Right atrium auricular region (tissue), 2 donors: ENCODE results near the gene ZMIZ1. TPM values are rescaled to one million over a fixed set of nuclear protein-coding genes. Genes with fewer than 3 reads are reported as not detected.

Experiments
- DNase-seq: peaks from one replicate; pipeline ENCODE4 v3.0.0-alpha.2; 2019; ENCODE audit warnings: low spot score
- H3K27ac ChIP-seq, 2 donors: fragments of 200-600 bp; sonication (generic); 1 replicate in 1 of 2; 2 replicates in 1 of 2; pipeline ENCODE4 v1.5.1; 2016 to 2019
- H3K27me3 ChIP-seq, 2 donors: fragments of 200-600 bp; sonication (generic); one replicate each; pipeline versions ENCODE4 v1.5.1 to v1.6.0; 2017 to 2019
- H3K36me3 ChIP-seq: fragments of 200-600 bp; sonication (generic); one replicate; pipeline ENCODE4 v1.5.1; 2016
- H3K4me1 ChIP-seq, 2 donors: fragments of 200-600 bp; sonication (generic); one replicate each; pipeline versions ENCODE4 v1.5.1 to v1.6.0; 2017 to 2019
- H3K4me3 ChIP-seq, 2 donors: fragments of 200-600 bp; sonication (generic); 1 replicate in 1 of 2; 2 replicates in 1 of 2; pipeline ENCODE4 v1.5.1; 2017 to 2019; ENCODE audit warnings: mild to moderate bottlenecking in 1 of 2, moderate library complexity in 1 of 2
- H3K9me3 ChIP-seq, 2 donors: fragments of 200-600 bp; sonication (generic); one replicate each; pipeline ENCODE4 v1.5.1; 2019
- total RNA-seq, 2 donors: library from RNA; depleted of rRNA; stranded (reverse); fragments of >200 nt; gene quantifications; one replicate each; pipeline ENCODE4 v1.1.0, GENCODE V29; 2016
- TF ChIP-seq, protein P1 (sequence below), 2 donors: fragments of 200-600 bp; sonication (generic); IDR thresholded peaks; one replicate each; pipeline ENCODE4 v1.5.1; 2019; ENCODE audit warnings: antibody characterized with exemption in 2 of 2

The ZMIZ1 gene
- total RNA-seq, 2 donors from 2014 or later, result 59.3 to 71.0 TPM

DNA sequence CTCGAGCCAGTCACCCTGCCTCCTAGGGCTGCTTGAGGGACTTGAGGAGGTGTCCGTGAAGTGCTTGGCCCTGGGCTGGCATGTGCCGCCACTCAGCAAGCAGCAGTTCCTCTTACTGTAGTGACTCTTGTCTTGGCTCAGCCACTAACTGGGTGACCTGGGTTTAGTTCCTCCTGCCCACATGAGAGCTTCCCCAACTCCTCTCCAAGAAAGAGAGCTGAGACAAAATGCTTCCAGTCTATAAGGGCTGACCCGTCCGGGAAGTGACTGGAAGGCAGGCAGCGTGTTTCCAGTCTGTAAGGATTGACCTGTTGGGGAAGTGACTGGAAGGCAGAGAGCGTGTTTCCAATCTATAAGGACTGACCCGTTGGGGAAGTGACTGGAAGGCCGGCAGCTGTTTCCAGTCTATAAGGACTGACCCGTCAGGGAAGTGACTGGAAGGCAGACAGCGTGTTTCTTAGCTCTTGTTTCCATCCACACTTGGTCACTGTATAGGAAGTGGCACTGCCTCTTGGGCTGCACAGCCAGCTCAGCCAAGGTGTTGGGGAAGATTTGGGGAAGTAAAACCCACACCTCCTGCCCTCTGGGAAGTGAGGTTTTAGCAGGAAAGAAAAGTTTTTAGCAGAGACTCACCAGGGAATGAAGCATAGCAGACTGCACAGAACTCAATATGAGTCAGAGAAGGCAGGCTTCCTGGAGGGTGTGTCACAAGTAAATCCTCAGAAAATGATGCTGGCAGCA lies 225.2 kb downstream of the ZMIZ1 start:
- peaks cover 98% of the 10 kb centered on the region for H3K36me3 ChIP-seq
- H3K27ac ChIP-seq, result peak overlapping the region in 1 of 2 donors; percentile 46
- TF ChIP-seq, protein P1, sequence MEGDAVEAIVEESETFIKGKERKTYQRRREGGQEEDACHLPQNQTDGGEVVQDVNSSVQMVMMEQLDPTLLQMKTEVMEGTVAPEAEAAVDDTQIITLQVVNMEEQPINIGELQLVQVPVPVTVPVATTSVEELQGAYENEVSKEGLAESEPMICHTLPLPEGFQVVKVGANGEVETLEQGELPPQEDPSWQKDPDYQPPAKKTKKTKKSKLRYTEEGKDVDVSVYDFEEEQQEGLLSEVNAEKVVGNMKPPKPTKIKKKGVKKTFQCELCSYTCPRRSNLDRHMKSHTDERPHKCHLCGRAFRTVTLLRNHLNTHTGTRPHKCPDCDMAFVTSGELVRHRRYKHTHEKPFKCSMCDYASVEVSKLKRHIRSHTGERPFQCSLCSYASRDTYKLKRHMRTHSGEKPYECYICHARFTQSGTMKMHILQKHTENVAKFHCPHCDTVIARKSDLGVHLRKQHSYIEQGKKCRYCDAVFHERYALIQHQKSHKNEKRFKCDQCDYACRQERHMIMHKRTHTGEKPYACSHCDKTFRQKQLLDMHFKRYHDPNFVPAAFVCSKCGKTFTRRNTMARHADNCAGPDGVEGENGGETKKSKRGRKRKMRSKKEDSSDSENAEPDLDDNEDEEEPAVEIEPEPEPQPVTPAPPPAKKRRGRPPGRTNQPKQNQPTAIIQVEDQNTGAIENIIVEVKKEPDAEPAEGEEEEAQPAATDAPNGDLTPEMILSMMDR (IDR thresholded peaks at IDR 0.05), result no peak
- no peaks in the 10 kb centered on the region for H3K9me3 ChIP-seq
- H3K27me3 ChIP-seq, result no peaks in the 10 kb centered on the region
- no peak for DNase-seq
- H3K4me3 ChIP-seq, result no peak overlapping the region
- peaks cover 0 to 28% of the 10 kb centered on the region in 2 donors for H3K4me1 ChIP-seq

DNA sequence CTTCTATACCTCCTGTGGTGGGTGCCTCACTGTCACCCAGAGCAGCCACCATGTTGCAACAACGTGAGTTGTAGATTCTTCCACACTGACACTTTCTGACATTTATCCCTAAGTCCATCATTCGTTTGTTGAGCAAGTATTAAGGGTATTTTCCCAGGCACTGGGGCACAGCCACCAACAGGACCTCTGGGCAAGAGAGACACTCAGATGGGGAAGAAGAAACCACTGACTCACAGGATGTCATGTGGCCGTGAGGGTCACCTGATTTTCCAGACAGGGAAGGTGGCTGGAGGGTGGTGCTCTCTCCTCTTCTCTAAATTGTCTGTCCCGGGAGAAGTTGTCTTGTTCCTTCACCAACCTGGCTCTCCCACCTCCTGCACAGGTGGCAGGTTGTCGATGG lies 226.8 kb downstream of the ZMIZ1 start:
- DNase-seq, result no peak
- Histone ChIP-seq H3K27ac (peak overlapping the region in 1 of 2 donors; percentile 11), H3K4me1 (peaks cover 0 to 42% of the 10 kb centered on the region in 2 donors)

DNA sequence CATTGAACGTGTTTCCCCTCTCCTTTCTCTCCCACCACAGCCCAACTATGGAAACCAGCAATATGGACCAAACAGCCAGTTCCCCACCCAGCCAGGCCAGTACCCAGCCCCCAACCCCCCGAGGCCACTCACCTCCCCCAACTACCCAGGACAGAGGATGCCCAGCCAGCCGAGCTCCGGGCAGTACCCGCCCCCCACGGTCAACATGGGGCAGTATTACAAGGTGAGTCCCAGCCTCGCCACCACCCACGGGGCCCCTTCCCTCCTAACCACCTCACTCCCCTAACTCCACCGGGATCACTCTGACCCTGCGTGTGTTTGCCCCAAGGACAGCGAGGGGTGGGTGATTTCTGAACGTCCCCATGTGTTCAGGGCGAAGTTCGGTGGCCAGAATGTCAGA lies 227.7 kb downstream of the ZMIZ1 start:
- peaks cover 0 to 42% of the 10 kb centered on the region in 2 donors for H3K4me1 ChIP-seq
- H3K9me3 ChIP-seq, result no peaks in the 10 kb centered on the region
- no peak overlapping the region for H3K4me3 ChIP-seq
- peaks cover 98% of the 10 kb centered on the region for H3K36me3 ChIP-seq
- TF ChIP-seq, protein P1 (IDR thresholded peaks at IDR 0.05), result no peak
- no peak for DNase-seq
- H3K27me3 ChIP-seq, result no peaks in the 10 kb centered on the region
- no peak overlapping the region for H3K27ac ChIP-seq

More for the DNA sequence above, 226.8 kb downstream of the ZMIZ1 start:
- Histone ChIP-seq H3K36me3 (peaks cover 98% of the 10 kb centered on the region), H3K9me3 (no peaks in the 10 kb centered on the region), H3K27me3 (no peaks in the 10 kb centered on the region), H3K4me3 (no peak overlapping the region)
- TF ChIP-seq, protein P1 (IDR thresholded peaks at IDR 0.05), result no peak

DNA sequence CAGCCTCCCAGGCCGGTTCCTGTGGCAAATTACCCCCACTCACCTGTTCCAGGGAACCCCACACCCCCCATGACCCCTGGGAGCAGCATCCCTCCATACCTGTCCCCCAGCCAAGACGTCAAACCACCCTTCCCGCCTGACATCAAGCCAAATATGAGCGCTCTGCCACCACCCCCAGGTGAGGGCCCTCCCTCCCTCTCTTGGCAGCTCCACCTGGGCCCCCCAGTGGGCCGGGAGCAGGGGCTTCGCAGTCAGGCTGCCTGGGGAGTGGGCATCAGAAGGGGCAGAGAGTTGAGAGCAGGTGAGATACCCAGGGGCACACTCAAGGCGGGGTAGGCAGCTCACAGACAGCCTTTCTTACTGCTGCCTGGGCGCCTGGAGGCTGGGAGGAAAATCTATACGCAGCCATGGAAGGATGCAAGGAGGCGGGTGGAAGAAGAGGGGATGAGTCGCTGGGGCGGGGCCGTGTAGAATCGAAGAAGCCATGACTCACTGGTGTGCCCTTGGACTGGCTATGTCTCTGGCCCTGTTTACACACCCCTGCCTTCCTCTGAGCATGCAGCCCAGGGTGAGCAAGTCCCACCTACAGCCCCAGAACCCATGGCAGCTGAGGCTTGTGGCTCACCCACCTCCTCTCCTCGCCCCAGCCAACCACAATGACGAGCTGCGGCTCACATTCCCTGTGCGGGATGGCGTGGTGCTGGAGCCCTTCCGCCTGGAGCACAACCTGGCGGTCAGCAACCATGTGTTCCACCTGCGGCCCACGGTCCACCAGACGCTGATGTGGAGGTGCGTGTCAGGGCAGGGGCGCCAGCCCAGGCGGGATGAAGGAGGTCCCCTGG lies 229.9 kb downstream of the ZMIZ1 start:
- peaks cover 98% of the 10 kb centered on the region for H3K36me3 ChIP-seq

DNA sequence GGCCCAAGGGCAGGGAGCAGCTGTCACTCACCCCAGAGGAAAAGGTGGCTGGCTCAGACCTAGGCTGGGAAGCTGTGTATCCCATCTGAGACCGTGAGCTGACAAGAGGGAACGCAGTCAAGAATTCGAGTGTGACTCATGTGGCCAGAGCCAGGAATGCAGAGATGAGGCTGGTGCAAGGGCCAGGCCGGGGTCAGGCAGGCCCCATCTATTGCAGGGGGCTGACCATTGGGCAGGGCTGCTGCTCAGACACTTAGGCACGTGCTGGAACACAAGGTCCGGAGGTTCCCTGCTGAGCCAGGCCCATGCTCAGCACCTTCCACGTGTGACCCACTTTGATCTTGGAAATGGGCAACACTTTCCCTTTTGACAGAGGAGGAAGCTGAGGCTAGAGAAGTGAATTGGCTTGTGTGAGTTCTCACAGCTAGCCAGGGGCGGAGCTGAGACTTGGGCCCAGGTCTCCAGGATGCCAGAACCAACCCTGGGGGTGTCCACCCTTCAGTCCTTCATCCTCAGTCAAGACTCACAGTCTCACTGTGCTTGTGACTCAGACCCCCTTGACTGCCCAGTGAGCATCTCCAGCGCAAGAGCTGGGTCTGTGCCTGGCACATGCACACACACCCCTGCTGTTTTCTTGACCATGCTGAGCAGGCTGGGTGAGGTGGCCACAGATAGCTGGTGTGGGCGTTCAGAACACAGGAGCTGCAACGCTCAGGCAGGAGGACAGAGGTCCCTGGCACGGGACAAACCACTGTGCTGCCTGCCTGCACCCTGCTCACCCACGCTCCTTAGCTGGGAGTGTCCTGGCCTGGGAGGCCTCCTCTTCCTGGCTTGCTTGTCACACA lies 230.9 kb downstream of the ZMIZ1 start:
- TF ChIP-seq, protein P1 (IDR thresholded peaks at IDR 0.05), result no peak

More for the DNA sequence above, 229.9 kb downstream of the ZMIZ1 start:
- H3K4me1 ChIP-seq, result peaks cover 0 to 25% of the 10 kb centered on the region in 2 donors
- H3K27ac ChIP-seq, result peak overlapping the region; percentile 79 to 82
- H3K27me3 ChIP-seq, result no peaks in the 10 kb centered on the region
- TF ChIP-seq, protein P1 (IDR thresholded peaks at IDR 0.05), result no peak
- H3K4me3 ChIP-seq, result no peak overlapping the region
- no peaks in the 10 kb centered on the region for H3K9me3 ChIP-seq
- peak; percentile 82 for DNase-seq

More for the DNA sequence above, 230.9 kb downstream of the ZMIZ1 start:
- no peak overlapping the region for H3K4me3 ChIP-seq
- peak; percentile 73 for DNase-seq
- H3K27me3 ChIP-seq, result no peaks in the 10 kb centered on the region
- H3K4me1 ChIP-seq, result peaks cover 0 to 23% of the 10 kb centered on the region in 2 donors
- peak overlapping the region; percentile 79 to 82 for H3K27ac ChIP-seq
- no peaks in the 10 kb centered on the region for H3K9me3 ChIP-seq
- H3K36me3 ChIP-seq, result peaks cover 98% of the 10 kb centered on the region
